ENCODE results near the gene CPPED1. TPM values are rescaled to one million over a fixed set of nuclear protein-coding genes. Genes with fewer than 3 reads are reported as not detected.

Gene CPPED1
- polyA plus RNA-seq, 3 donors, result 100 to 292 (median 259) TPM

DNA sequence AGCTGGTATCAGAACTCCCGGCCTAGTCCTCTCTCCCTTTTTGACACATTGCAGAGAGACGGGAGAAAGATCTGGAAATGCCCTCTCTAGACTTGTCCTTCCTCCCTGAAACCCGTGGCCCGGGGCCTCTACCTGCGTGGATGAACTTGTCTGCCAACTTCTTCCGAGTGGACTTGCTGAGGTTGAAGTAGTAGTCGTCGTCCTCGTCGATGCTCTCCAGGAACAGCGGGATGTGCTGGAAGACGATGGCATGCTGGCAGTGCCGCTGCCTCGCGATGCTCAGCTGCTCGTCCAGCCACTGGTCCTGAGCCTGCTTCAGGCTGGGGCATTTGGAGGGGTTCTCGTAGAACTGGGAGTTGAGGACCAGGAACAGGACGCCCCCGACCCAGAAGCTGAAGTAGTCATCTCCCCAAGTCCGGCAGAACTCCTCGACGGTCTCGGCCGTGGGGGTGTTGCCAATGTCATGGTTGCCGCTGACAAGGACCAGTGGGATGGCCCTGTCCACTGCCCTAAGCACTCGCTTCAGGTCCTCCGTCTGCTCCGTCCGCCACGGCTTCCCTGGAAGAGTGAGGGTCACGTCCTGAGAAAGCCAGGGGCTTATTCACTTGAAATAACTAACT is 99.1 kb downstream of the CPPED1 start:
- no peaks in the 10 kb centered on the region for H3K27me3 ChIP-seq (ENCODE audit: control insufficient read depth in 2 of 2, insufficient read depth in 2 of 2, low read length in 2 of 2)
- WGBS (ENCODE audit: insufficient coverage), result 98% methylated on average over 22 of the region's 31 CpGs
- no peak overlapping the region for H3K4me3 ChIP-seq (replicated peaks in 1 of 3; ENCODE audit: low read depth in 2 of 3, low read length in 3 of 3)
- Mint-ChIP-seq H3K4me3 (no peak overlapping the region), H3K4me1 (no peaks in the 10 kb centered on the region), H3K27me3 (ENCODE audit: low read depth in 3 of 3) (no peaks in the 10 kb centered on the region), H3K27ac (no peak overlapping the region), H3K9me3 (peaks cover 0 to 3% (median 0%) of the 10 kb centered on the region in 7 donors), H3K36me3 (peaks cover 40 to 87% of the 10 kb centered on the region in 2 donors)
- peaks cover 63 to 94% of the 10 kb centered on the region in 2 donors for H3K36me3 ChIP-seq (replicated peaks in 1 of 2; ENCODE audit: control insufficient read depth in 1 of 2, insufficient read depth in 2 of 2, low read length in 2 of 2)
- no peak for TF ChIP-seq CTCF (IDR thresholded peaks at IDR 0.05)
- DNase-seq, result no peak
- H3K4me1 ChIP-seq (ENCODE audit: control insufficient read depth in 1 of 2, insufficient read depth in 2 of 2, low read length in 2 of 2), result no peaks in the 10 kb centered on the region
- H4K20me1 ChIP-seq (ENCODE audit: insufficient read depth, low read length), result peaks cover 100% of the 10 kb centered on the region
- no peak overlapping the region for H3K9ac ChIP-seq (ENCODE audit: insufficient read depth, low read length, poor library complexity, severe bottlenecking)
- no peak overlapping the region for H3K4me2 ChIP-seq (replicated peaks; ENCODE audit: extremely low read depth, low read length, poor library complexity, severe bottlenecking)
- no peak overlapping the region for H2AFZ ChIP-seq (ENCODE audit: insufficient read depth, low read depth, low read length, poor library complexity, severe bottlenecking)
- H3K79me2 ChIP-seq (ENCODE audit: insufficient read depth, low read length), result peaks cover 51% of the 10 kb centered on the region
- intact Hi-C loops (cut with micrococcal nuclease), result no loop called here
- H3K9me3 ChIP-seq (replicated peaks in 1 of 2; ENCODE audit: control insufficient read depth in 1 of 2, insufficient read depth in 1 of 2, low read length in 2 of 2), result no peaks in the 10 kb centered on the region
- no peak overlapping the region for H3K27ac ChIP-seq (ENCODE audit: low read depth in 1 of 2, low read length in 2 of 2)

GRCh38 chr16:12703935-12704334 is 99.8 kb downstream of the CPPED1 start:
- Histone ChIP-seq H3K4me3 (replicated peaks in 1 of 3; ENCODE audit: low read depth in 2 of 3, low read length in 3 of 3) (no peak overlapping the region), H3K9ac (ENCODE audit: insufficient read depth, low read length, poor library complexity, severe bottlenecking) (no peak overlapping the region), H3K27me3 (ENCODE audit: control insufficient read depth in 2 of 2, insufficient read depth in 2 of 2, low read length in 2 of 2) (no peaks in the 10 kb centered on the region), H3K36me3 (replicated peaks in 1 of 2; ENCODE audit: control insufficient read depth in 1 of 2, insufficient read depth in 2 of 2, low read length in 2 of 2) (peaks cover 68 to 94% of the 10 kb centered on the region in 2 donors), H2AFZ (ENCODE audit: insufficient read depth, low read depth, low read length, poor library complexity, severe bottlenecking) (no peak overlapping the region), H3K27ac (ENCODE audit: low read depth in 1 of 2, low read length in 2 of 2) (no peak overlapping the region), H3K79me2 (ENCODE audit: insufficient read depth, low read length) (peaks cover 45% of the 10 kb centered on the region), H3K9me3 (replicated peaks in 1 of 2; ENCODE audit: control insufficient read depth in 1 of 2, insufficient read depth in 1 of 2, low read length in 2 of 2) (no peaks in the 10 kb centered on the region), H3K4me1 (ENCODE audit: control insufficient read depth in 1 of 2, insufficient read depth in 2 of 2, low read length in 2 of 2) (no peaks in the 10 kb centered on the region), H3K4me2 (replicated peaks; ENCODE audit: extremely low read depth, low read length, poor library complexity, severe bottlenecking) (no peak overlapping the region), H4K20me1 (ENCODE audit: insufficient read depth, low read length) (peaks cover 100% of the 10 kb centered on the region)
- no peak for TF ChIP-seq CTCF (IDR thresholded peaks at IDR 0.05)
- Mint-ChIP-seq H3K4me3 (no peak overlapping the region), H3K36me3 (peaks cover 39 to 88% of the 10 kb centered on the region in 2 donors), H3K4me1 (no peaks in the 10 kb centered on the region), H3K27me3 (ENCODE audit: low read depth in 3 of 3) (no peaks in the 10 kb centered on the region), H3K27ac (peak overlapping the region in 1 of 7 donors; percentile 38), H3K9me3 (peaks cover 0 to 3% (median 0%) of the 10 kb centered on the region in 7 donors)
- no peak for DNase-seq
- WGBS (ENCODE audit: insufficient coverage), result 75% methylated on average over 5 of the region's 5 CpGs
- intact Hi-C loops (cut with micrococcal nuclease), result no loop called here
